HUES48 (cell line): Measurements from ENCODE around the gene TPCN1.

Experiments
- H3K27ac ChIP-seq: one replicate; pipeline ENCODE4 v1.7.0; 2013; ENCODE audit warnings: low read depth, low read length, inconsistent platforms
- H3K27me3 ChIP-seq: 2 replicates; pipeline ENCODE4 v1.6.1; 2013; ENCODE audit warnings: mild to moderate bottlenecking, low read length; ENCODE audit not compliant: control insufficient read depth, insufficient read depth
- H3K36me3 ChIP-seq: 2 replicates; pipeline ENCODE4 v1.6.1; 2013; ENCODE audit warnings: low read length; ENCODE audit not compliant: control insufficient read depth, insufficient read depth
- H3K4me1 ChIP-seq: 2 replicates; pipeline ENCODE4 v1.6.1; 2013; ENCODE audit warnings: mild to moderate bottlenecking, low read length; ENCODE audit not compliant: control insufficient read depth, insufficient read depth
- H3K4me3 ChIP-seq: 2 replicates; pipeline ENCODE4 v1.5.1; 2013; ENCODE audit warnings: mild to moderate bottlenecking, low read depth, low read length
- H3K9ac ChIP-seq: 2 replicates; pipeline ENCODE4 v1.6.1; 2013; ENCODE audit warnings: mild to moderate bottlenecking, low read depth, low read length, moderate library complexity
- H3K9me3 ChIP-seq: 2 replicates; pipeline ENCODE4 v1.6.1; 2013; ENCODE audit warnings: low read length; ENCODE audit not compliant: control insufficient read depth, insufficient read depth

Gene TPCN1

DNA sequence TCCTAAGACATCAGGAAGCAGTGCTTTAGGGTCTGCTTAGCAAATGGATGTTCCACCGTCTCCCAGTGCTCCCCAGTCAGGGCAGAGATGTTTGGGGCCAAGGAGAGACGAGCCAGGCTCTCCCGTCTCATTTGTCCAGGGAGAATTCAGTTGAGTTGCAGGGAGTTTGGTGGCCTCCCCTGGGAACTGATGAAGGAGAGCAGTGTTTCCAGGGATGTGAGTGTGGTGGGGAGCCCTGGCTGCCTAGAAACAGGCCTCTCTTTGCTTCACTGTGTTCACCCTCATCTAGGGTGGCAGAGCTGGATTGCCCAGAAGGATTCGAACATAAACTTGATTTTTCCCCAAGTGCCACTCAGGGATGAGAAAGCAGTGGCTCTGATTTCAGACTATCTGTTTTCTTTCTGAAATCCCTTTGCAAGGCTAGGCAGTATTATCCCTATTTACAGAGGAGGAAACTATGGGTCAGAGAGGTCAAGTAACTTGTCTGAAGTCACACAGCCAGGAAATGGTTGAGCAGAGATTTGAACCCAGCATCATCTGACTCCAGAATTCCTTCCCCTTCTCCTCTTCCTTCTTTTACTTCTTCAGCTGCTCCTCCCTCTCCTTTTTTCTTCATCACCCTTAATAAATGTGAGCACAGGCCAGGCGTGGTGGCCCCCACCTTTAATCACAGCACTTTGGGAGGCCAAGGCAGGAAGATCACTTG lies 6.6 kb downstream of the TPCN1 start:
- no peak overlapping the region for H3K9ac ChIP-seq
- H3K4me1 ChIP-seq, result peaks cover 14% of the 10 kb centered on the region
- no peak overlapping the region for H3K27ac ChIP-seq
- H3K36me3 ChIP-seq, result peaks cover 25% of the 10 kb centered on the region
- H3K9me3 ChIP-seq, result 0 out of 2 replicates have a peak, but pooled peaks cover 5% of the 10 kb centered on the region
- H3K4me3 ChIP-seq, result no peak overlapping the region
- no peaks in the 10 kb centered on the region for H3K27me3 ChIP-seq

DNA sequence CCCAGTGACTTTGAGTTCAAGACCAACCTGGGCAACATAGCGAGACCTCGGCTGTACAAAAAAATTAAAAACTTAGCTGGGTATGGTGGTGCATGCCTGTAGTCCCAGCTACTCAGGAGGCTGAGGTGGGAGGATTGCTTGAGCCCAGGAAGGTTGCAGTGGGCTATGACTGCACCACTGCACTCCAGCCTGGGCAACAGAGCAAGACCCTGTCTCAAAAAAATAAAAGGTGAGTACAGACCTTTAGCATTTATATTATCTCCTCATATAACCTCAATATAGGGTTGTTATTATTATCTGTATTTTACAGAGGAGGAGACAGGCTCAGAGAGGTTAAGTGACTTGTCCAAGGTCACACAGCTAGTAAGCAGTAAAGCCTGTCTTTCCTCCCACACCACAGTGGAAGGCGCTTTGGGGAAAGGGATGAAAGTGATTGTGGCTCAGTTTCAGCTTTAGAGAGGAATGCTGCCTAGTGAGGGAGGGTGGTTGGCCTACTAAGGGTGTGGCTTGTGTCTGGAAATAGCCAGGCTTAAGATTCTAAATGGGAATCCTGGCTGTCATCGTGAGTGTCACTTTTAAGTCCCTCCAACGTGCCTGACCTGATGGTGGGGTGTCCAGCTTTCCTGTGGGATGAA lies 7.2 kb downstream of the TPCN1 start:
- no peak overlapping the region for H3K4me3 ChIP-seq
- no peak overlapping the region for H3K27ac ChIP-seq
- H3K9ac ChIP-seq, result no peak overlapping the region
- H3K27me3 ChIP-seq, result no peaks in the 10 kb centered on the region
- H3K9me3 ChIP-seq, result 0 out of 2 replicates have a peak, but pooled peaks cover 5% of the 10 kb centered on the region
- peaks cover 25% of the 10 kb centered on the region for H3K36me3 ChIP-seq
- peaks cover 20% of the 10 kb centered on the region for H3K4me1 ChIP-seq

DNA sequence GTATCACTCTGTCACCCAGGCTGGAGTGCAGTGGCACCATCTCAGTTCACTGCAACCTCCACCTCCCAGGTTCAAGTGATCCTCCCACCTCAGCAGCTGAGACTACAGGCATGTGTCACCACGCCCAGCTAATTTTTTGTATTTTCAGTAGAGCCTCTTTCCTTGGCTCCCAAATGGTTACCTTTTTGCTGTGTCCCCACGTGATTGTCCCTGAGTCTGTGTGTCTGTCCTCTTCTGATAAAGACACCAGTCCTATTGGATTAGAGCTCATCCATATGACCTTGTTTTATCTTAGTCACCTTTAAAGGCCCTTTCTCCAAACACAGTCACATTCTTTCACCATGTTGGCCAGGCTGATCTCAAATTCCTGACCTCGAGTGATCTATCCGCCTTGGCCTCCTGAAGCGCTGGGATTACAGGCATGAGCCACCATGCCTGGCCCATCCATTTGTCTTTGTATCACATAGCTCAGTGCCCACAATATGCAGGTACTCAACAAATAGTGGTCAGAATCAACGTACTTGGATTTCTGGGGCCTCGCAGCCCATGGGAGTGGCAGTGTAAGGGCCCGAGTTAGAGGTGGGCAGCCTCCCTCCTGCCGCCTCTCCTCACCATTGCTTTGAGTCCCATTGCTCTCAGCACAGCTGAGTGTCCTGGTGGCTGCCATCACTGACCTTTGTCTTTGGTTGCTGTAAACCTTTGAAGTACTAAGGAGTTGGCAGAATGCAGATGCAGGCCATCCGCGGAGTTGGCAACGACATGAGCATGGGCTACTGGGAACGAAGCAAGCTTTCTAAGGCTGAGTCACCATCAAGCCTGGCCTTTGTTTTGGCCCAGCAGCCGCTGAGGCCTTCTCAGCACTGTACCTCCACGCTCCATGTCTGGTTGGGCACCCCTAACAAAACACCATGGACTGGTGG lies 9.3 kb downstream of the TPCN1 start:
- H3K9ac ChIP-seq, result no peak overlapping the region; the same call in 1 of the 2 replicates
- peaks cover 31% of the 10 kb centered on the region for H3K36me3 ChIP-seq
- H3K27ac ChIP-seq, result peak overlapping the region; percentile 92

DNA sequence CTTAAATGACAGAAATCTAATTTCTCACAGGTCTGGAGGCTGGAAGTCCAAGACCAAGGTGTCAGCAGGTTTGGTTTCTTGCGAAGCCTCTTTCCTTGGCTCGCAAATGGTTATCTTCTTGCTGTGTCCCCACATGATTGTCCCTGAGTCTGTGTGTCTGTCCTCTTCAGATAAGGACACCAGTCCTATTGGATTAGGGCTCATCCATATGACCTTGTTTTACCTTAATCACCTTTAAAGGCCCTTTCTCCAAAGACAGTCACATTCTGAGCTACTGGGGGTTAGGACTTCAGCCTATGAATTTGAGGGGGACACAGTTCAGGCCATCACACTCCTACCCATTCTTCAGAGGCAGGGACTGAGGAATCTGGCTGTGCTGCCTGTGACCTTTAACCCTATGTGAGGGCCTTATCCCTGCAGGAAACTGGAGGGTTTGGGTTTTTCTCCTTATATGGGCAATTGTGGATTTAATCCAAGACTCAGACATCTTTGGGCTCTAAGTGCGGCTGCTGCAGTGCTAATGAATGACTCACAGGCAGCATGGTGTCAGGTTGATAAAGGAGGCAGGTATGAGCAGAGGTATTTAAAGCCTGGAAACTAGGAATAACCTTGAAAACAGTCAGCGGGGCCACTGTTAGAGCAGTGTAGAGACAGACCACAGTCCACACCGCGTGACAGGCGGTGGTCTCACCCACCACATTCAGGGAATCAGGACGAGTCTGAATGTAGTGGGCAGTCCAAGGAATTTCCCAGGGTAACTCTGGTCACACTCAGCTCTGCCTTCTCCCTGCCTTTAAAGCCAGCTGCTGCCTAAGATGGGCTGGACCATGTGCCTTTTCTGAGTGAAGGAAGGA lies 10.2 kb downstream of the TPCN1 start:
- Histone ChIP-seq H3K27me3 (no peaks in the 10 kb centered on the region), H3K36me3 (peaks cover 31% of the 10 kb centered on the region), H3K4me3 (no peak overlapping the region), H3K9me3 (0 out of 2 replicates have a peak, but pooled peaks cover 5% of the 10 kb centered on the region), H3K27ac (peak overlapping the region; percentile 92), H3K9ac (peak overlapping the region; percentile 42; the same call in 1 of the 2 replicates), H3K4me1 (peaks cover 23% of the 10 kb centered on the region)

More for the DNA sequence above, 9.3 kb downstream of the TPCN1 start:
- H3K9me3 ChIP-seq, result 0 out of 2 replicates have a peak, but pooled peaks cover 5% of the 10 kb centered on the region
- no peaks in the 10 kb centered on the region for H3K27me3 ChIP-seq
- H3K4me3 ChIP-seq, result no peak overlapping the region
- peaks cover 23% of the 10 kb centered on the region for H3K4me1 ChIP-seq

DNA sequence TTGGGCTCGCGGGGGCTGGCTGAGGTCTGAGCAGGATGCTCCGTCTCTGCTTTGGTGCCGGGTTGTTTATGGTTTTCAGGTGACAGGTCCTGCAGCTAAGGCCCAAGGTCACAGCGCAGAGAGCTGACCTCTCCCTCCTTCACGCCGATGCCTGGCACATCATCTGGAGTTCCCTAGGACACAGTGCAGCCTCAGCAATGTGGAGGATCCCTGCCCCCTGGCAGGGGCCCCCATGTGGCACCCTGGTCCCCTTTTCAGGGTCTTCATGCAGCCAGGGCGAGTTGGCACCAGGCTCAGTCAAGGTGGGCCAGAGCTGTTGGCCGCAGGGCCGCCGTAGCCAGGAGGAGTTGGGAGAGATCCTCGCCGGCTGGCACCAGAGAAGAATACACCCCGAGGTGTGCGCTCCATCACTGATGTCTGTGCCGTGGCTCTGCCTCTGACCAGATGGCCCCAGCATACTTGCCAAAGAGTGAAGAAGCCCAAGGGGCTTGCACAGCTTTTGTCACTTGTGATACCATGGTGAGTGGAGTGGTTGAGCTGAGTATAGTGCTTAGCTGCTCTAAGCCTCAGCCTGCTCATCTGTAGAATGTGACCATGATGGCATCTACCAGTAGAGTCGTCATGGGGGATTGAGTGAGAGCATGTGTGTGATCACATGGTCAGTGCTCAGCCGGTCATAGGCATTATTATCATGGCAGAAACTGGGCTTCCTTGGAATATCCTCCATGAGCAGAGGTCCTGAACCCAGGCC lies 11.0 kb downstream of the TPCN1 start:
- Histone ChIP-seq H3K4me3 (no peak overlapping the region), H3K4me1 (peaks cover 23% of the 10 kb centered on the region), H3K9ac (peak overlapping the region; percentile 5; the same call in 1 of the 2 replicates), H3K9me3 (0 out of 2 replicates have a peak, but pooled peaks cover 5% of the 10 kb centered on the region), H3K27me3 (no peaks in the 10 kb centered on the region), H3K36me3 (peaks cover 31% of the 10 kb centered on the region), H3K27ac (peak overlapping the region; percentile 92)

DNA sequence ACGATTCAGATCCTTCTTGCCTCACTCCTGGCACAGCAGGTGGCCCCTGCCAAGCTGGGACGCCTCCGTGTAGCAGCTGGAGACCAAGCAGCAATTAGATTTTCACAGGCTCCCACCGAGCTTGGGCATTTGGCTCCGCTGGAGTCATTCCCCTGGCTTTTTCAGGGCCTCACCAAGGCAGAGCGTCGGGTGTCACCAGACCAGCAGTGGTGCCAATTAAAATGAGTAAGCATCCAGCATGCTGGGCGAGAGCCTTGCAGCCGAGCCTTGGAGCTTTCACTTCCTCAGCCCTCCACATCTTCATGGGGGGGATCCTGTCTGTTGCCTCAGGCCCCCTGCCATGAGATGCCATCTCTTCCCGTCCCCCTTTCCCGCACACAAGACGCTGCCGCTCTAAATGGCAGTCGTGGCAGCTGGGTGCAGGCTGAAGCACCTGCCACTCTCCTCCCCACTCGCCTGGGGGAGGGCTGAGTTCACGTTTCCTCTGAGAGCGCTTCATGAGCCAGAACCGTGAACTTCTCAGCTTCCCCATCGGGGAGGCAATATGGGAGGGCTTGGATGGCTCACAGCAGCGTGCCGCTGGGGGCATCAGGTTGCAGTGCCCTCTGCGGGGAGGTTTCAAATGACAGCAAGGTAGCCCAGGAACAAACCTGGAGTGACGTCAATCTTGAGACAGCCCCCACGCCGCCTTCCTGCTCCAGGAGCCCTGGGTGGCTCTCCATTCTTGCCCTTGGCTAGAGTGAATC lies 11.7 kb downstream of the TPCN1 start:
- H3K4me3 ChIP-seq, result no peak overlapping the region
- peak overlapping the region; percentile 92 for H3K27ac ChIP-seq
- H3K9ac ChIP-seq, result no peak overlapping the region
- peaks cover 23% of the 10 kb centered on the region for H3K4me1 ChIP-seq
- no peaks in the 10 kb centered on the region for H3K27me3 ChIP-seq
- H3K36me3 ChIP-seq, result peaks cover 31% of the 10 kb centered on the region
- H3K9me3 ChIP-seq, result 0 out of 2 replicates have a peak, but pooled peaks cover 5% of the 10 kb centered on the region

DNA sequence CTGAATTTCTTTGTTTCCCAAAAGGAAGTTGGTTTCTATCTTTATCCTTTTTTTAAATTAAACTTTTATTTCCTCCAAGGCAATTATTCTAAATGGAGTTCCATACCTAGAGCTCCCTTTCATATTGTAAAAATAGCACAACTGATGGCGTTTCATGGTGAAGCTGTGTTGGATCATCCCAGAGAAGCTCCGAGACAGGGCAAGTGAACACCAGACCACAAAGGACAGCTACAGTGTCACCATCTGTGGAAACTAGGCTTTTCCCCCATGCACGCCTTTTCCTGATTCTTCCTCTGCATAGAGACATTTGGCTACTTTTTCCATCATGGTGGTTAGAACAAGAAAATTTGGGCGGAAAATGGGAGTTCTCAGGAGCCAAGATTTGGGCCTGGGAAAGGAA lies 12.7 kb downstream of the TPCN1 start:
- peaks cover 23% of the 10 kb centered on the region for H3K4me1 ChIP-seq
- peak overlapping the region; percentile 92 for H3K27ac ChIP-seq
- H3K36me3 ChIP-seq, result peaks cover 28% of the 10 kb centered on the region
- H3K4me3 ChIP-seq, result no peak overlapping the region
- no peaks in the 10 kb centered on the region for H3K27me3 ChIP-seq
- no peak overlapping the region for H3K9ac ChIP-seq
- H3K9me3 ChIP-seq, result 0 out of 2 replicates have a peak, but pooled peaks cover 5% of the 10 kb centered on the region

DNA sequence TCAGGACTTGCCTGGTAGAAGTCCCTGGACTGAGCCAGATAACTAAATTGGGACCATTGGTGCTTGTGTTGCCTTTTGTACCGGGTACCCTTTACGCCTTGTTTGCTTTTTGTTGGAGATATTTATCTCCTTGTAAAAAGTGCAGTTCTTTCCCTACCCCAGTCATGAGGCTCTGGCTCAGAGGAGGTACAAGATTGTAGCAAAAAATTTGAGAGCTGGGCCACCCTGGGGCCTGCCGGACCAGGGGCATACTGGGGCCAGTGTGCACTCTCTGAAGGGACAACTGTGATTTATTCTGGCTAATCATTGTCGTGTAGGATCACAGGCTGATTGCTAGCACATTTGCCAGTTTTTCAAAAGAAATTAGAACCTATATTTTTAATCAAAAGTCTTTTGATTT lies 13.2 kb downstream of the TPCN1 start:
- Histone ChIP-seq H3K4me1 (peaks cover 23% of the 10 kb centered on the region), H3K36me3 (peaks cover 28% of the 10 kb centered on the region)

DNA sequence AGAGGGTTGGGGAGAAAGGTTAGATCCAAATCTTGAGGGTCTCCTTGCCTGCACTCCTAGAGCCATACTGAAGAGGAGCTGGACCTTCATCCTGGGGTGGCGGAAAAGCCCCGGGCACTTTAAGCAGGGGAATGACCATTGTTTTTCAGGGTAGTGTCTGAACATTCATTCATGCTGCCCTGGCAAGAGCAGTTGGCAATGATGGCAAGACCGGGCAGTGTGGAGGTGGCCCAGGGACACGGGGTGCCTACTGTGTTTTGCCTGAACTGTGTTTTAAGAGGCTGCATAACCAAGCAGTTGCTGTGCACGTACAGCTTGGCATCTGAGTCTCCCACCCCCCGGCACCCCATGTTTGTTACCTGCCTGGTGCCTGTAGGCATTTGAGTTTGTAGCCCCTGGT lies 14.7 kb downstream of the TPCN1 start:
- Histone ChIP-seq H3K4me3 (no peak overlapping the region), H3K36me3 (peaks cover 18% of the 10 kb centered on the region), H3K9ac (no peak overlapping the region), H3K27ac (no peak overlapping the region), H3K4me1 (peaks cover 23% of the 10 kb centered on the region), H3K27me3 (no peaks in the 10 kb centered on the region), H3K9me3 (0 out of 2 replicates have a peak, but pooled peaks cover 2% of the 10 kb centered on the region)

More for the DNA sequence above, 13.2 kb downstream of the TPCN1 start:
- H3K9me3 ChIP-seq, result 0 out of 2 replicates have a peak, but pooled peaks cover 5% of the 10 kb centered on the region
- no peak overlapping the region for H3K27ac ChIP-seq
- H3K27me3 ChIP-seq, result no peaks in the 10 kb centered on the region
- H3K4me3 ChIP-seq, result no peak overlapping the region
- H3K9ac ChIP-seq, result no peak overlapping the region
